Smooth muscle cell (in vitro differentiated cells): ENCODE measurements around the gene GPR107. TPM values are rescaled to one million over a fixed set of nuclear protein-coding genes. Genes with fewer than 3 reads are reported as not detected.

Source experiments
- DNase-seq: peaks from one replicate; lab custom pipeline; 2025; ENCODE audit not compliant: unreplicated experiment; lab: John Stamatoyannopoulos, UW
- H2AFZ ChIP-seq: fragments of 200-600 bp; sonication (generic); 2 replicates; pipeline ENCODE4 v1.6.0; 2016; ENCODE audit warnings: antibody characterized with exemption, low read depth, mild to moderate bottlenecking
- H3F3A ChIP-seq: fragments of 200-600 bp; sonication (generic); 2 replicates; pipeline ENCODE4 v1.6.0; 2017; ENCODE audit warnings: antibody characterized with exemption, low read depth
- H3K27ac ChIP-seq: fragments of 200-600 bp; sonication (generic); 2 replicates; pipeline ENCODE4 v1.5.1; 2016; ENCODE audit warnings: low read depth, mild to moderate bottlenecking
- H3K27me3 ChIP-seq: fragments of 200-600 bp; sonication (generic); 2 replicates; pipeline ENCODE4 v1.6.1; 2016; ENCODE audit warnings: low read depth, mild to moderate bottlenecking
- H3K36me3 ChIP-seq: fragments of 200-600 bp; sonication (generic); 2 replicates; pipeline ENCODE4 v1.5.1; 2016; ENCODE audit warnings: low read depth
- H3K4me1 ChIP-seq: fragments of 200-600 bp; sonication (generic); 2 replicates; pipeline ENCODE4 v1.5.1; 2016; ENCODE audit warnings: low read depth
- H3K4me2 ChIP-seq: fragments of 200-600 bp; sonication (generic); 2 replicates; pipeline ENCODE4 v1.6.0; 2016; ENCODE audit warnings: mild to moderate bottlenecking
- H3K4me3 ChIP-seq: fragments of 200-600 bp; sonication (generic); 2 replicates; pipeline ENCODE4 v1.5.1; 2016; ENCODE audit warnings: mild to moderate bottlenecking
- H3K79me2 ChIP-seq: fragments of 200-600 bp; sonication (generic); 2 replicates; pipeline ENCODE4 v1.6.0; 2016; ENCODE audit warnings: low read depth, mild to moderate bottlenecking
- H3K9ac ChIP-seq: fragments of 200-600 bp; sonication (generic); 2 replicates; pipeline ENCODE4 v1.6.0; 2016; ENCODE audit warnings: low read depth
- H3K9me3 ChIP-seq: fragments of 200-600 bp; sonication (generic); replicated peaks from 2 replicates; pipeline ENCODE4 v1.5.1; 2016; ENCODE audit warnings: low read depth
- H4K20me1 ChIP-seq: fragments of 200-600 bp; sonication (generic); 2 replicates; pipeline ENCODE4 v1.6.0; 2016; ENCODE audit warnings: low read depth
- WGBS: methylation state at CpG from one replicate; pipeline ENCODE4 v1.1.7; 2016; ENCODE audit warnings: low lambda C conversion rate; 5-methylcytosine and 5-hydroxymethylcytosine counted together
- polyA plus RNA-seq: library from polyadenylated mRNA; unstranded; fragments of >200 nt; fragmentation: Nextera tagmentation; extraction: Ambion mirVana; gene quantifications from 2 replicates; pipeline ENCODE4 v1.2.1, GENCODE V29; 2016
- total RNA-seq: library from RNA; depleted of rRNA; stranded (reverse); fragments of >200 nt; gene quantifications from 2 replicates; pipeline ENCODE4 v1.2.3, GENCODE V29; 2014
- TF ChIP-seq, protein P1 (sequence below): fragments of 200-600 bp; sonication (generic); IDR thresholded peaks from 2 replicates; pipeline ENCODE4 v1.5.1; 2017; ENCODE audit warnings: borderline replicate concordance, mild to moderate bottlenecking, antibody characterized with exemption; ENCODE audit not compliant: insufficient read depth, poor library complexity, severe bottlenecking

The GPR107 gene
- total and polyA plus RNA-seq, 2 experiments from 2014 or later = 16.2 to 42.7 TPM

DNA sequence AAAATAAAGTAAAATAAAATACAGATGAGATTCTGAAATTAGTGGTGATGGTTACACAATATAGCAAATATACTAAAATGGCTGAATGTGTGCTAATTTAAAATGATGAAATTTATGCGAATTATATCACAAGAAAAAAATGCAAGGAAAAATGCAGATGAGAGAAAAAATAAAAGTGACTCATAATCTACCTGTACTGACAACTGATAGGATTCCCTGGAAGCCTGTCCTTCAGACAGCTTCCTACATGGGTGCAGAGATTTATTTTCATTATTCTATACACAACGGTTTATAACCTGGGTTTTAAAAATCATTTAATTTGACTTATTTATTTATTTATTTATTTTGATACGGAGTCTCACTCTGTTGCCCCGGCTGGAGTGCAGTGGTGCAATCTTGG, 112.7 kb downstream of the GPR107 start:
- Histone ChIP-seq H3K4me3 (no peak overlapping the region), H3K9ac (no peak overlapping the region), H3K9me3 (no peaks in the 10 kb centered on the region), H3K36me3 (no peaks in the 10 kb centered on the region), H3F3A (no peaks in the 10 kb centered on the region), H3K4me1 (no peaks in the 10 kb centered on the region), H4K20me1 (no peaks in the 10 kb centered on the region), H3K79me2 (no peaks in the 10 kb centered on the region), H3K27ac (no peak overlapping the region), H3K27me3 (no peaks in the 10 kb centered on the region), H2AFZ (no peak overlapping the region), H3K4me2 (no peak overlapping the region)
- 92% methylated on average over 4 of the region's 4 CpGs for WGBS
- no peak for DNase-seq
- TF ChIP-seq, protein P1, sequence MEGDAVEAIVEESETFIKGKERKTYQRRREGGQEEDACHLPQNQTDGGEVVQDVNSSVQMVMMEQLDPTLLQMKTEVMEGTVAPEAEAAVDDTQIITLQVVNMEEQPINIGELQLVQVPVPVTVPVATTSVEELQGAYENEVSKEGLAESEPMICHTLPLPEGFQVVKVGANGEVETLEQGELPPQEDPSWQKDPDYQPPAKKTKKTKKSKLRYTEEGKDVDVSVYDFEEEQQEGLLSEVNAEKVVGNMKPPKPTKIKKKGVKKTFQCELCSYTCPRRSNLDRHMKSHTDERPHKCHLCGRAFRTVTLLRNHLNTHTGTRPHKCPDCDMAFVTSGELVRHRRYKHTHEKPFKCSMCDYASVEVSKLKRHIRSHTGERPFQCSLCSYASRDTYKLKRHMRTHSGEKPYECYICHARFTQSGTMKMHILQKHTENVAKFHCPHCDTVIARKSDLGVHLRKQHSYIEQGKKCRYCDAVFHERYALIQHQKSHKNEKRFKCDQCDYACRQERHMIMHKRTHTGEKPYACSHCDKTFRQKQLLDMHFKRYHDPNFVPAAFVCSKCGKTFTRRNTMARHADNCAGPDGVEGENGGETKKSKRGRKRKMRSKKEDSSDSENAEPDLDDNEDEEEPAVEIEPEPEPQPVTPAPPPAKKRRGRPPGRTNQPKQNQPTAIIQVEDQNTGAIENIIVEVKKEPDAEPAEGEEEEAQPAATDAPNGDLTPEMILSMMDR = no peak

DNA sequence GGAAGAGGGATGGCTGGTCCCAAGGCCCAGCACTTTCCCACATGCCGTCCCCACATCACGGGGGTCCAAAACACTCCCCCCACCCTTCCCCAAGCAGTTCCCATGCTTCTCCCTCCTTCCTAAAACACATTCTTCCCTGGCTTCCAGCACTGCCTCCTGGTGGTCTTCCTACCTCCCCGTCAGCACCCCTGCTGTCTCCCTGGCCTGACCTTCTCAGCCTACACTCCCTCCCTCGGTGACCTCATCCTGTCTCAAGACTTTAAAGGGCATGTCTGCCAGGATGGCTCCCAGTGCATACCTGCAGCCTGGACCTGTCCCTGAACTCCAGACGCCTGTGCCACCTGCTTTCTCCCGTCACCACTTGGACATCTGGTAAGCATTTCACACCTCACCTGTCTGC, 114.2 kb downstream of the GPR107 start:
- WGBS = 64% methylated on average over 5 of the region's 6 CpGs
- Histone ChIP-seq H2AFZ (no peak overlapping the region), H3K9me3 (no peaks in the 10 kb centered on the region), H3K4me3 (no peak overlapping the region), H4K20me1 (no peaks in the 10 kb centered on the region), H3K27ac (no peak overlapping the region), H3F3A (peaks cover 6% of the 10 kb centered on the region), H3K36me3 (no peaks in the 10 kb centered on the region), H3K79me2 (peaks cover 3% of the 10 kb centered on the region), H3K4me2 (no peak overlapping the region), H3K9ac (no peak overlapping the region), H3K27me3 (no peaks in the 10 kb centered on the region), H3K4me1 (no peaks in the 10 kb centered on the region)
- TF ChIP-seq, protein P1 = peak; percentile 7
- no peak for DNase-seq

DNA sequence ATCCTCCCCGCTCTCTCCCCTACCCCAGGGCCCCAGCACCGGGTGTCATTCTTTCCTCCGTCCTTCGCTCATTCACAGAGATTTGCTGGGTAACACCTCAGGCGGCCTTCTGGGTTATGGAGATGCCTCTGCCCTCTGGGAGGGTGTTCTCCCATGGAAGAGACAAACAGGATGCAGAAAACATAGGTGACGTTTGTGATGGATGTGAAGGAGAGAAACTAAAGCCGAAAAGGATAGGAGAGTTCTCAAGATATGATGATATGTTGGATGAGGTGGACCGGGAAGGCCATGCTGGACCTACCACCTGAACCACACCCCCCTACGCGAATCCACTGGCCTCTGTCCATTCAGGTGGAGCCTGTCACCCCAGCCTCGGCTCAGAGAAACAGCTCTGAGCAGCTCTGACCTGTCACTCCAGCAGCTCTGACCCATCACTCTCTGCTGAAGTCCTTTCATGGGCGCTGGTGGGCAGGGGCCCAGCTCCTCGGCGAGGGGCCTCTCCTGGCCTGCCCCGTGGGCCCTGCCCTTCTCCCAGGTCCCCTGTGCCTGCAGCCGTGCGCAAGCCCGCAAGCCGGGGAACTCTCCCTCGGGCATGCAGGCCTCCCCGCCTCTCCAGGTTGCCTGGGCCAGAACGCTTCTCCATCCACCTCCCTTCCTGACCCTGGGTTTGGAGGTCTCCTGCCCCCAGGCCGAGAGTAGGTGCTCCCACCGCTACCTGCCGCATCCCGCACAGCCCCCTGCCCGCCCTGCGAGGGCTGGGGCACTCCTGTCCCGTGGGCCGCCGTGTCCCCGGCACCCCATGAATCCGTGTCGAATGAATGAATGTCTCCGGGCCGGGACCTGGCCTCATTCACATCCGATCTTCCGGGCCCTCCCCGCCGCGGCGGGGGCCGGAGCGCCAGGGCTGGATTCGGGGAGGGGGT, 117.8 kb downstream of the GPR107 start:
- no peak for DNase-seq
- peaks cover 6% of the 10 kb centered on the region for H3F3A ChIP-seq
- H3K36me3 ChIP-seq = no peaks in the 10 kb centered on the region
- H3K9ac ChIP-seq = peak overlapping the region; percentile 64
- H3K4me3 ChIP-seq = peak overlapping the region; percentile 67
- 60% methylated on average over 23 of the region's 45 CpGs for WGBS
- H3K4me2 ChIP-seq = peak overlapping the region; percentile 90
- peak overlapping the region; percentile 99 for H2AFZ ChIP-seq
- H3K27ac ChIP-seq = peak overlapping the region; percentile 56
- peaks cover 38% of the 10 kb centered on the region for H3K79me2 ChIP-seq
- peaks cover 35% of the 10 kb centered on the region for H4K20me1 ChIP-seq
- H3K27me3 ChIP-seq = no peaks in the 10 kb centered on the region
- no peaks in the 10 kb centered on the region for H3K4me1 ChIP-seq
- H3K9me3 ChIP-seq = no peaks in the 10 kb centered on the region
- TF ChIP-seq, protein P1 = no peak
